ENCODE data around the gene RNASE9.
"Not testable (repeated sequence)": the region's sequence is repeated elsewhere in the genome, so short reads cannot be mapped to it uniquely, and the experiment has no call there.

The RNASE9 gene

GRCh38 chr14:20560961-20561360, at the start of gene RNASE9:
Gene RNASE9, minus strand, starts transcription at chr14:20561047.
- DNase-seq (ENCODE audit: low spot score): no peak

DNA sequence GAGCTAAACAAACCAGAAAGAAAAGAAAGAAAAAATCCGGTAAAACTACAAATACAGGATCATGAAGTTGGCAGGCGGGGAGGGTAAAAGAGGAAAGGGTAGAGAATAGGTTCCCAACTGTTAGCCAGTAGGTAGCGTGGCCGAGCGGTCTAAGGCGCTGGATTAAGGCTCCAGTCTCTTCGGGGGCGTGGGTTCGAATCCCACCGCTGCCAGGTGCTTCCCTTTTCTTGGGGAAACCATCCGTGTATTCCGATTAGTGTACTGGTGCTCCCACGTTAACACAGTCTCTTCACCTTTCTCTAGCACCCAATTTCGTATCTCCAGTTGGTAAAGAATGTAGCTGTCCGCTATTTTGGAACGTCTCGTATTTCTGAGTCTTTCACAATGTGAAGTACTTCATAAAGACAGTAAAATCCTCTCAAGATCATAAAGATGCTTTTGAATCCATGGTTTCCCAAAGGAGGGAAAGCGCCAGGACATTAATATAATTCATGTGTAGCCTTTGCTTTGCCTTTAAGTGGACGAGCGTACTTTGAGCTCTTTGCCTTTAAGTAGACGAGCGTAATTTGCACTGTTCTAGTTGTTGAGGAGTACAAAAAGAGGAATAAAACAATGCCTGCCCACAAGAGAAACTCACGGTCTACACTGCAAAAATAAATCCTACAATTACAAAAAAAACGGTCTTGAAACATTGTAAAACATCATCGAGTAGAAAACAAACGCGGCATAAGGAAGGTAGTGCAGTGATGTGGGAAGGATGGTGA, 49.3 kb upstream of the RNASE9 start:
- DNase-seq (ENCODE audit: low spot score): peak; percentile 55

GRCh38 chr14:20609215-20610001, 48.6 kb upstream of the RNASE9 start:
- peak; percentile 80 for DNase-seq (ENCODE audit: low spot score)

GRCh38 chr14:20608383-20609110, 47.7 kb upstream of the RNASE9 start:
- no peak for DNase-seq (ENCODE audit: low spot score)

GRCh38 chr14:20607617-20608016, 46.8 kb upstream of the RNASE9 start:
- no peak for DNase-seq (ENCODE audit: low spot score)

DNA sequence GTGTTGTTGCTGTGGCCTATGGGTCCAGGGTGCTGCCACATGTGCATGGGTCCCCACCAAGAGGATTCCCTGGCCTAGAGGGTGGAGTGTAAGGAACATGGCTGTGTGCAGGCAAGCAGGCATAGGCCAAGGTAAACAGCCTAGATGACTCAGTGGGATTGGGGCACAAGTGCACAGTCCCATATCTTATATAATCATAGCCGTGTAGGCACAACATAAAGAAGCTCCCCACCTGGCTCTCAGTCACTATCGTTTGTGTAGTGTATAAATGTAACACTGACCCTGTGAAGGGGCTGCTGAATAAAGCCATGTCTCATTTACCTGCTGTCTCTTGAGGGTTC, 46.0 kb upstream of the RNASE9 start:
- DNase-seq (ENCODE audit: low spot score): no peak

DNA sequence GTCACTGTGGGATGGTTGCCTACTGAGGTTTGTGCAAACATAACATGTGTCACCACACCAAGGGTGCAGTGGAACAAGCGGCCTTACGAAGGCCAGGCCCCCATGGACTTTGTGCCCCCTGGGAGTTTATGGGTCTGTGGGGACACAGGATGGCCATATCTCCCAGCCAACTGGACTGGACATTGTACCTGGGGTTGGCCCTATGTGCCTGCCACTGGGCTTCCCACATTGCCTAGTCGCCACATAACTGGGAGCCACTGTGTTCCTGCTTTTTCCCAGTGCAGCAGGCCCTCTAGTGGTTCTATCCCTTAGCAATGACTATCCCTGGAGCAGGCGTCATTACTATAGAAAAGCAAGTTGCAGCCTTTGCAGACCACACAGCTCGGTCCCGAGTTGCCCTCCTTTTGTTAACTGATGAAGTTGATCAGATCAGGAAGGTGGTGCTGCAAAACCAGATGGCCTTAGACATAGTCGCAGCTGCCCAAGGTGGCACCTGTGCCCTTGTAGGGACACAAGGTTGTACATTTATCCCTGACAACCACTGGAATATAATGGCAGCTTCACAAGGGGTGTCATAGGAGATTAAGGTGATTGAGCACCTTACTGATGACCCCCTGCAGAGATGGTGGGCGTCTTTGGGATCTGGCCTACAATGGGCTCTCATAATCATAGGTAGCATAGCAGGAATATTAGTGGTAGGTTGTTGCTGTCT, 45.5 kb upstream of the RNASE9 start:
- peak; percentile 43 for DNase-seq (ENCODE audit: low spot score)

DNA sequence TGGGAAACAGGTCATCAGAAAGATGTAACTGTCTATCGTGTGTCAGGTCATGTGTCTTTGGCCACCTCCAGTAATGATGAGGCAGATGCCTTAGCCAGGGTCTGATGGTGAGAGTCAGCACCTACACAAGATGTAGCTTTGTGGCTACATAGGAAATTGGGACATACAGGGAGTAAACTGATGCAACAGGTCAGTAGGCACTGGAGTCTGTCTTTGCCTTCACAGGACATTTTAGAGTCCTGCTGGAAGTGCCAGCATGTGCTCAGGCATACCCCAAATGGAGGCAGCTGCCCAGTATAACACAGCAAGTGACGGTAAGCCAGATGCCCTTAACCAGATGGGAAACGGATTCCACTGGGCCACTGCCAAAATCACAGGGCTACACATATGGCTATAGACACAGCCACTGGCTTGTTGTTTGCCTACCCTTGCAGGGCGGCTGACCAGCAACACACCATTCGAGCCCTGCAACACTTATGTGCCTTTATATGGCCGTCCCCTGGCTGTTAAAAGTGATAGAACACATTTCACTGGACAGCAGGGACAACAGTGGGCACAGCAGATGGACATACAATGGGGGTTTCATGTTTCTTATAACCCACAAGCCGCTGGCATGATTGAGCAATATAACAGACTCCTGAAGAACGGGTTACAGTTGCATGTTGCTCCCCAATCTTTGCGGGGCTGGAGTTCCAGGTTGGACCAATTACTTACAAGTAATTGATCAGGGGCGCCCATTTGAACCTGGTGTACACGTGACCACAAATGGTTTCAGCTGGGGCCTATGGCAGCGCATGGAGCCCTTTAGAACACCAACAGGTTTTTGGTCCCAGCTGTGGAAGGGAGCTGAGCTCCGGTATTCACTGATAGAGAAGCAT, 43.2 kb upstream of the RNASE9 start:
- DNase-seq (ENCODE audit: low spot score): no peak

DNA sequence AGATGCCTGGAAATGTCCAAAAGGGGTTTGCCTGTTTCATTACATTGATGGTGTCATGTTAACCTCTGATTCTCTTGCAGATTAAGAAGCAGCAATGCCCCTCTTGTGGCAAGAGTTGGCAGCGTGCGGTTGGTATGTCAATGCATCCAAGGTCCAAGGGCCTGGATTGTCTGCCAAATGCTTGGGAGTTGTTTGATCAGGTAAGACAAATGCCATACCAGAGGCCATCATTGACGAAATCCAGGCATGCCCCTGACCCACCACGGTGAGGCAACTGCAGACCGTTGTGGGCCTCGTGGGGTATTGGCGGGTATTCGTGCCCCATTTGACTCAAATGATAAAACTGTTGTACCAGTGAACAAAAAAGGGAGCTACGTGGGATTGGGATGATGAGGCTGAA, 41.7 kb upstream of the RNASE9 start:
- no peak for DNase-seq (ENCODE audit: low spot score)

- DNase-seq (ENCODE audit: low spot score): no peak
Observed at GRCh38 chr14:20601522-20601921, 40.7 kb upstream of the RNASE9 start.

GRCh38 chr14:20597108-20597507, 36.3 kb upstream of the RNASE9 start:
- no peak for DNase-seq (ENCODE audit: low spot score)

GRCh38 chr14:20595726-20596125, 34.9 kb upstream of the RNASE9 start:
- not testable (repeated sequence) for DNase-seq (ENCODE audit: low spot score)

- no peak for DNase-seq (ENCODE audit: low spot score)
Observed at GRCh38 chr14:20592574-20592973, 31.7 kb upstream of the RNASE9 start.

DNA sequence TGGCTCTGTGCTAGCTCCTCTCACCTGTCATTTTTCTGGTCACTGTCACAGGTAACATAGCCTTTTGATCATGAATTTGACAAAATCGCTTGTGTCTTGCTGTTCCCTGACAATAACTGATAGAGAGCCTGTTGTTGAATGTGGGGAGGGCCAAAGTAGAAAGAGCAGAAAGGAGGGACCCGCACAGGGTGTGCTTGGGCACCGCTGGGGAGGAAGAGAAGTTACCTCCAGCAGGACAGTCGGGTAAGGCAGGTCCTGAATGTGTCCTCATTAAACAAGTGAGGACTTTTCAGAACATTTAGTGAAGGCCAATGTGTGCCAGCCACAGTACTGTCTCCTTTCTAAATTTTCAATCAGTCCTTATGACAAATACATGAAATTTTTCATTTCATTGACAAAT, 30.4 kb upstream of the RNASE9 start, which contains the start of gene RNASE12:
Gene RNASE12 (minus strand): TSS at position 142 of the 400 bp plus-strand sequence. CDS start 653 bp downstream, outside the sequence.
- no peak for DNase-seq (ENCODE audit: low spot score)

DNA sequence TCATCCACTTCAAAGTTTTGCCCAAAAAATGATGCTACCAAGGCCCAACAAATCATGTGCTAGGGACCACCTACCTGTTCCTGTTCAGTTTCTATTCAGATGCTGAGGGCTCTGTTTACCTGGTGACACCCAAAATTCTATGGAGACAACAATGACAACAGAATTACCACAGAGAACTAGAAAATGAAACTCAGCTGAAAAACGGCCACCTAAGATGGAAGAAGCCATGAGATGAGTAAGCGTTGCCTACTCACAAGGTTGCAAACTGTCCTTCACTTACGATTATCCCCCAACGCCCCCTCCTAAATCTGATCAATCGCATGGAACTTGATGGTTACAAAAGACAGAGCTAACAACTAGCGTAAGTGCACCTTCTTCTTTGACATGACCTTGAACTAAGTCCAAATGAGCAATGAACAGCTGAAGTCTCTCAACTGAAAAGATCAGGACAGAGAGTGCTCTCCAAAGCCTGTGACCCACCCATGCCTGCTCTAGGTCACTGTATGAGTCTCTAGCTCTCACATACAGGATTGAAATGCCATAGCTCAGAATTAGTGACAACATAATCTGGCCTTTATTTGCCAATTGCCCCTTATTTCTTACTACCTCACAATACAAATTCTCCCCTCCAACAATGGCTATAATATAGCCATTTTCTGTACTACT, 26.8 kb upstream of the RNASE9 start, which contains the start of gene RNASE11:
Gene RNASE11 (minus strand): TSS at position 513 of the 666 bp plus-strand sequence.
- no peak for DNase-seq (ENCODE audit: low spot score)

- DNase-seq (ENCODE audit: low spot score): no peak
Observed at GRCh38 chr14:20583908-20584307, 23.1 kb upstream of the RNASE9 start.

DNA sequence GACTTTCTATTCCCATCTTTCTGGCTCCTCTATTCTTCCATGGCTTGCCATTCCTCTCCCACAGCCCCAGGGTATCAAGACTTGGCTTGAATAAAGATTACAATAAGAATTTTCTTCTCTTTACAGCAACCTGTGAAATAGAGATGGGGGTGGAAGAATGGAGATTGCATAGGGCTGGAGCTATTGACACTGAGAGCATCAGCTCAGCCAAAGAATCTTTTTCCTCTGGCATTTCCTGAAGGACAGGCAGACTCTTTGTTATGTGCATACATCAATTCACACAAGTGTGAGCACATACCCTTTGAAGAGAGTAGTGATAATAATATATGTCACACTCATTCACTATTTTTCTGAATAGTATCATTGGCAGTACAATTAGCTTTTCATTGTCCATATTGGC, 22.3 kb upstream of the RNASE9 start:
- no peak for DNase-seq (ENCODE audit: low spot score)

- DNase-seq (ENCODE audit: low spot score): no peak
Observed at GRCh38 chr14:20580242-20580641, 19.4 kb upstream of the RNASE9 start.

- DNase-seq (ENCODE audit: low spot score): no peak
Observed at GRCh38 chr14:20578784-20579502, 18.1 kb upstream of the RNASE9 start.

DNA sequence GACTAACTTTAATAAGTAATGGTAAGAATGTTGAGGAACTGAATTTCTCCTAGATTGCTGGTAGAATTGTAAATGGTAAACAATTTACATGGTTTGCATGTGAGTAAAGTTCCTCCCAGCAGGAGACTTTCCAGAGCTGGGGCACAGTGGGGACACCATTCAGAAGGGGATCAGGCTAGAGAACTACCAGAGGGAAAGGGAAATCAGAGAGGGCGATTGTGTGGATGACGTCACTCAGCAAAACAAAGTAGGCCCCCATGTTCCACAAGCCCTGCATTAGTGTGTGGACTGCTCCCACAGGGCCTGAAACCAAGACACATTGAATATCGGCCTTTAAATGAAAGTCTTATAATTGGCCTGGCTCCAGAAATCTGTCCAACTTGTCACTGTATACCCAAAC, 17.5 kb upstream of the RNASE9 start:
- DNase-seq (ENCODE audit: low spot score): no peak
